Measurements from ENCODE around the gene DNM3.

DNA sequence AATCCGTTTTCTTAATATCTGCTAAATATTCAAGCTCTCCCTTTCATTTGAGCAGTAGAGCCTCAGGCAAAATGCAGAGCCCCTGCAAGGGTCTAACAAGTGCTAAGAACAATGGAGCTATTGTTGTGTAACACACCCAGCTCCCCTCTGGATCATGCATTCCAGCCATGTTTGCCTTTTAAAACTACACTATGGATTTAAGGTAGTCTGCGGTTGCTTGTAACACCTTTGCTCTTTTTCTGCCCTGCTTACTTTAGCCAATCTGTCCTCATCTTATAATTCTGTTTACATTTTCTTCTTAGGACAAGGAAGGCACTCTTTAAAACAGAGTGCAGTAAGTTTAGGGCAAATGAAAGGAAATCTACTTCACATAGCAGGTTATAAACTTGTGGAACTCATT lies 519.2 kb downstream of the DNM3 start:
- TF ChIP-seq GABPA (IDR thresholded peaks at IDR 0.05; ENCODE audit: low read depth) (no peak), NRF1 (IDR thresholded peaks at IDR 0.05; ENCODE audit: low read depth, low read length) (no peak), RFX5 (IDR thresholded peaks at IDR 0.05; ENCODE audit: low read length) (no peak), RAD21 (IDR thresholded peaks at IDR 0.05; ENCODE audit: low read length) (no peak), CHD2 (IDR thresholded peaks at IDR 0.05; ENCODE audit: low read length, partially characterized antibody) (no peak), FOSL2 (IDR thresholded peaks at IDR 0.05; ENCODE audit: borderline replicate concordance, low read depth) (no peak), EP300 (IDR thresholded peaks at IDR 0.05; ENCODE audit: borderline replicate concordance in 1 of 2, low read depth in 1 of 2, low read length in 1 of 2) (no peak), TEAD4 (IDR thresholded peaks at IDR 0.05; ENCODE audit: borderline replicate concordance, insufficient read depth) (no peak)
- TF ChIP-seq, protein P1, sequence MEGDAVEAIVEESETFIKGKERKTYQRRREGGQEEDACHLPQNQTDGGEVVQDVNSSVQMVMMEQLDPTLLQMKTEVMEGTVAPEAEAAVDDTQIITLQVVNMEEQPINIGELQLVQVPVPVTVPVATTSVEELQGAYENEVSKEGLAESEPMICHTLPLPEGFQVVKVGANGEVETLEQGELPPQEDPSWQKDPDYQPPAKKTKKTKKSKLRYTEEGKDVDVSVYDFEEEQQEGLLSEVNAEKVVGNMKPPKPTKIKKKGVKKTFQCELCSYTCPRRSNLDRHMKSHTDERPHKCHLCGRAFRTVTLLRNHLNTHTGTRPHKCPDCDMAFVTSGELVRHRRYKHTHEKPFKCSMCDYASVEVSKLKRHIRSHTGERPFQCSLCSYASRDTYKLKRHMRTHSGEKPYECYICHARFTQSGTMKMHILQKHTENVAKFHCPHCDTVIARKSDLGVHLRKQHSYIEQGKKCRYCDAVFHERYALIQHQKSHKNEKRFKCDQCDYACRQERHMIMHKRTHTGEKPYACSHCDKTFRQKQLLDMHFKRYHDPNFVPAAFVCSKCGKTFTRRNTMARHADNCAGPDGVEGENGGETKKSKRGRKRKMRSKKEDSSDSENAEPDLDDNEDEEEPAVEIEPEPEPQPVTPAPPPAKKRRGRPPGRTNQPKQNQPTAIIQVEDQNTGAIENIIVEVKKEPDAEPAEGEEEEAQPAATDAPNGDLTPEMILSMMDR (IDR thresholded peaks at IDR 0.05): no peak
- TF ChIP-seq, protein P2, sequence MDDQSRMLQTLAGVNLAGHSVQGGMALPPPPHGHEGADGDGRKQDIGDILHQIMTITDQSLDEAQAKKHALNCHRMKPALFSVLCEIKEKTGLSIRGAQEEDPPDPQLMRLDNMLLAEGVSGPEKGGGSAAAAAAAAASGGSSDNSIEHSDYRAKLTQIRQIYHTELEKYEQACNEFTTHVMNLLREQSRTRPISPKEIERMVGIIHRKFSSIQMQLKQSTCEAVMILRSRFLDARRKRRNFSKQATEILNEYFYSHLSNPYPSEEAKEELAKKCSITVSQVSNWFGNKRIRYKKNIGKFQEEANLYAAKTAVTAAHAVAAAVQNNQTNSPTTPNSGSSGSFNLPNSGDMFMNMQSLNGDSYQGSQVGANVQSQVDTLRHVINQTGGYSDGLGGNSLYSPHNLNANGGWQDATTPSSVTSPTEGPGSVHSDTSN (IDR thresholded peaks at IDR 0.05): no peak
- TF ChIP-seq, protein P3, sequence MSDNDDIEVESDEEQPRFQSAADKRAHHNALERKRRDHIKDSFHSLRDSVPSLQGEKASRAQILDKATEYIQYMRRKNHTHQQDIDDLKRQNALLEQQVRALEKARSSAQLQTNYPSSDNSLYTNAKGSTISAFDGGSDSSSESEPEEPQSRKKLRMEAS (IDR thresholded peaks at IDR 0.05; ENCODE audit: low read depth): no peak
- TF ChIP-seq, protein P4, sequence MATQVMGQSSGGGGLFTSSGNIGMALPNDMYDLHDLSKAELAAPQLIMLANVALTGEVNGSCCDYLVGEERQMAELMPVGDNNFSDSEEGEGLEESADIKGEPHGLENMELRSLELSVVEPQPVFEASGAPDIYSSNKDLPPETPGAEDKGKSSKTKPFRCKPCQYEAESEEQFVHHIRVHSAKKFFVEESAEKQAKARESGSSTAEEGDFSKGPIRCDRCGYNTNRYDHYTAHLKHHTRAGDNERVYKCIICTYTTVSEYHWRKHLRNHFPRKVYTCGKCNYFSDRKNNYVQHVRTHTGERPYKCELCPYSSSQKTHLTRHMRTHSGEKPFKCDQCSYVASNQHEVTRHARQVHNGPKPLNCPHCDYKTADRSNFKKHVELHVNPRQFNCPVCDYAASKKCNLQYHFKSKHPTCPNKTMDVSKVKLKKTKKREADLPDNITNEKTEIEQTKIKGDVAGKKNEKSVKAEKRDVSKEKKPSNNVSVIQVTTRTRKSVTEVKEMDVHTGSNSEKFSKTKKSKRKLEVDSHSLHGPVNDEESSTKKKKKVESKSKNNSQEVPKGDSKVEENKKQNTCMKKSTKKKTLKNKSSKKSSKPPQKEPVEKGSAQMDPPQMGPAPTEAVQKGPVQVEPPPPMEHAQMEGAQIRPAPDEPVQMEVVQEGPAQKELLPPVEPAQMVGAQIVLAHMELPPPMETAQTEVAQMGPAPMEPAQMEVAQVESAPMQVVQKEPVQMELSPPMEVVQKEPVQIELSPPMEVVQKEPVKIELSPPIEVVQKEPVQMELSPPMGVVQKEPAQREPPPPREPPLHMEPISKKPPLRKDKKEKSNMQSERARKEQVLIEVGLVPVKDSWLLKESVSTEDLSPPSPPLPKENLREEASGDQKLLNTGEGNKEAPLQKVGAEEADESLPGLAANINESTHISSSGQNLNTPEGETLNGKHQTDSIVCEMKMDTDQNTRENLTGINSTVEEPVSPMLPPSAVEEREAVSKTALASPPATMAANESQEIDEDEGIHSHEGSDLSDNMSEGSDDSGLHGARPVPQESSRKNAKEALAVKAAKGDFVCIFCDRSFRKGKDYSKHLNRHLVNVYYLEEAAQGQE (IDR thresholded peaks at IDR 0.05; ENCODE audit: low read depth, low read length): no peak
